Hepatocyte (in vitro differentiated cells): ENCODE results near the gene TEX101.

Experiments
- CTCF ChIP-seq: fragments of 200-600 bp; sonication (generic); IDR thresholded peaks from 2 replicates; pipeline ENCODE4 v1.5.1; 2016; ENCODE audit warnings: antibody characterized with exemption, mild to moderate bottlenecking; ENCODE audit not compliant: poor library complexity
- EZH2 ChIP-seq: fragments of 200-600 bp; sonication (generic); IDR thresholded peaks from 2 replicates; pipeline ENCODE4 v1.6.1; 2016; ENCODE audit warnings: antibody characterized with exemption, mild to moderate bottlenecking, borderline replicate concordance
- EZH2phosphoT487 ChIP-seq: fragments of 200-600 bp; sonication (generic); IDR thresholded peaks from one replicate; pipeline ENCODE4 v1.6.1; 2018; ENCODE audit warnings: antibody characterized with exemption, mild to moderate bottlenecking, low read depth, moderate library complexity; ENCODE audit not compliant: unreplicated experiment, severe bottlenecking

GRCh38 chr19:43452582-43452981 lies 37.9 kb downstream of the TEX101 start:
- no peak for TF ChIP-seq CTCF
- TF ChIP-seq EZH2 = no peak
- TF ChIP-seq EZH2phosphoT487 = no peak
